OCI-M2 (cell line): ENCODE results near the gene VKORC1L1.
A peak's percentile ranks its signal among the peaks of the same experiment; 100 is the strongest.
"Not testable (repeated sequence)": the region's sequence is repeated elsewhere in the genome, so short reads cannot be mapped to it uniquely, and the experiment has no call there.

Experiments used
- DNase-seq: peaks from one replicate; lab custom pipeline; 2025; ENCODE audit not compliant: unreplicated experiment; lab: John Stamatoyannopoulos, UW

VKORC1L1 gene

DNA sequence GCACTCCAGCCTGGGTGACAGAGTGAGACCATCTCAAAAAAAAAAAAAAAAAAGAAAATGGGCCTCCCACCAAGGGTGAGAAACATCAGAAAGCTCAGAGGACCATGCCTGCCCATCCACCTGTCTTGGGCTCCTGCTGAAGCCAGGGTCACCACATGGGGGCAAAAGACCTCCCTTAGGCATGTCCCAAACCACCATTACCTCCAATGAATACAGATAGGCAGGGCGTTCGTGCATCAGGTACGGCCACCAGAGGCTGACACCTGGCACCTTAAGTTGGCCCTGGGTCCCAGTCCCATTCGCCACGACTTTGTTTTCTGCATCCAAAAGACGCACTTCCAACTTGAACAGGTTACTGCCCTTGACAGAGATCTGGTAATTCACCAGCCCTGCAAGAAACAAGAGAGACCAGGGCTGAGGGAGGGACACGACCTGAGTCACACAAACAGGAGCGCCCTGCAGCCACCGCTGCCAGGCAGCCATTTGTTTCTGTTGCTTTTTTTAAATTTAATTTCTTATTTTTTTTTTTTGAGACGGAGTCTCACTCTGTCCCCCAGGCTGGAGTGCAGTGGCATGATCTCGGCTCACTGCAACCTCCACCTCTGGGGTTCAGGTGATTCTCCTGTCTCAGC is 103.1 kb downstream of the VKORC1L1 start:
- no peak for DNase-seq

DNA sequence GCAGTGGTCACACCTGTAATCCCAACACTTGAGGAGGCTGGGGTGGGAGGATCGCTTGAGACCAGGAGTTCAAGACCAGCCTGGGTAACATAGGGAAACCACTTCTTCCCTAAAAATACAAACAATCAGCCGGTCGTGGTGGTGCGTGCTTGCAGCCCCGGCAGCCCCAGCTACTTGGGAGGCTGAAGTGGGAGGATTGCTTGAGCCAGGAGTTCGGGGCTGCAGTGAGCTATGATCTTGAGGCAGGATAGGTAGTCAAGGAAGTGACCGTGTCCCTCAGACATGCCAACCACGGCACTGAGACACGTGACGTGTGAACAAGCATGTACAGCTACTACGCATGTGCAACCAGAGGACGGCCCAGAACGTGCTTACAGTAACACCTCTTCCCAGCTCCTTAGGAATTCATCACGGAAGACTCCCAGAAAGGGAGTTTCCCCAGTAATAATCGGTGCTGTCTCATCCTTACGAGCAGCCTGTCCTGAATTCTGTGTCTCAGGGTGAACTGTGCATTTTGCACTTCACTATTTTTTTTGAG is 103.9 kb downstream of the VKORC1L1 start:
- DNase-seq = no peak

DNA sequence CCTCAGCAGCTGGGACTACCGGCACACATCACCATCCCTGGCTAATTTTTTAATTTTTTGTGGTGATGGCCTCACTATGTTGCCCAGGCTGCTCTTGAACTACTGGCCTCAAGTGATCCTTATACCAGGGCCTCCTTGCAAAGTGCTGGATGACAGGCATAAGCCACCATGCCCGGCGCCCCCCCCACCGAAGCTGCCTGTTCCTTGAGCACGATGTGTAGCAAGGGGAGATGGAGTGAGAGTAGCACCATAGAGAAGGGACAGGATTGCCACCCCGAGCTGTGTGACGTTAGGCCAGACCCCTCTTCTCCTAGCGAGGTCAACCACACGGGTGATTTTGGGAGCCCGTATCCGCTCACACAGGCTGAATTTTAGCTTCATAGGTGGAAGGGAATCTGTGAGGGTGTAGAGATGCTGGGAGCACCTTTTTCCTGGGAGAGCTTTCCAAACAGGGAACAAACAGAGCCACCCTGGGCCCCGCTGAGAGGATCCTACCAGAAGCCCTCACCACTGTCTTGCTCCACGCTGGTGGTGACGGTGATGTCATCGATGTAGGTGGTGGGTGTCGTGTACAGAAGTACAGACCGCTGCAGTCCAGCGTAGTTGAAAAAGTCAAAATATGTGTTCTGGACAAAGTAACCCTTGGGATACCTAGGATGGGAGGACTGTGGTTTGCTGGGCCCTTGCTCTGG is 106.2 kb downstream of the VKORC1L1 start:
- no peak for DNase-seq

DNA sequence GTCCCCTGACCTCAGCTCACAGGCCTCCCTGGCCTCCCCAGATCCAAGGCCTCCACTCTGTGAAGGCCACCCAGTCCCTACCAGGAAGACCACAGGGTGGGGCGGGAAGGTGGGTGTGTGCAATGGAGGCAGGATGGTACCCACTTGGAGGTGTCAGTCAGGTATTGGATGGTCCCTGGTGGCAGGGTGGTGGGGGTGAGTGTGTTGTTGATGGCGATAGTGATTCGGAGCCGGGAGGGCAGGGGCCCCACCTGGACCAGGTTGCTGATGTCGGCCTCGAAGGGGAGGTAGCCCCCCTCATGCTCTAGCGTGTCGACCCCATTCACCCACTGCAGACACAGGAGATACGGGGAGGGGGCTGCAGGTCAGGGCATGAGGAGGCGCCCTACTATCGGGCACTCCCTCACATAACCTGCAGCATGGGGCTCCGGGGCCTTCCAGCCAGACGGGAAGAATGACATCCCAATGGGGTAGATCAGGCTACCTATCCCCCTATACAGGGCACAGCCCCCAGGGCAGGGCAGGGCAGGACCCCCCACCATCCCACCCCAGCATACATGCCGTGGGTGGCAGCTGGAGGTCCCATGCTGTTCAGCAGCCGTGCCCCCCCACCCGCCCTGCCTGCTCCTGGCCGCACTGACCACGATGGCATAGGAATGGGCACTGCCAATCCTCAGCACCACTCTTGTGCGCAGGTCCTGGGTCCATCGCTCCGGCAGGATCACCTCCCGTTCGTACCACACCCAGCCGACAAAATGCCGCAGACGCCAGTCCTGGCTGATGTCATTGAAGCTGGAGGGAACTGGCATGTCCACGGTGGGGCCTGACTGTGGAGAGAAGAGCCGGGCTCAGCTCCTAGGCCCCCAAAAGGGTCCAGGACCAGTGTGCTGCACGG is 107.0 kb downstream of the VKORC1L1 start:
- no peak for DNase-seq

DNA sequence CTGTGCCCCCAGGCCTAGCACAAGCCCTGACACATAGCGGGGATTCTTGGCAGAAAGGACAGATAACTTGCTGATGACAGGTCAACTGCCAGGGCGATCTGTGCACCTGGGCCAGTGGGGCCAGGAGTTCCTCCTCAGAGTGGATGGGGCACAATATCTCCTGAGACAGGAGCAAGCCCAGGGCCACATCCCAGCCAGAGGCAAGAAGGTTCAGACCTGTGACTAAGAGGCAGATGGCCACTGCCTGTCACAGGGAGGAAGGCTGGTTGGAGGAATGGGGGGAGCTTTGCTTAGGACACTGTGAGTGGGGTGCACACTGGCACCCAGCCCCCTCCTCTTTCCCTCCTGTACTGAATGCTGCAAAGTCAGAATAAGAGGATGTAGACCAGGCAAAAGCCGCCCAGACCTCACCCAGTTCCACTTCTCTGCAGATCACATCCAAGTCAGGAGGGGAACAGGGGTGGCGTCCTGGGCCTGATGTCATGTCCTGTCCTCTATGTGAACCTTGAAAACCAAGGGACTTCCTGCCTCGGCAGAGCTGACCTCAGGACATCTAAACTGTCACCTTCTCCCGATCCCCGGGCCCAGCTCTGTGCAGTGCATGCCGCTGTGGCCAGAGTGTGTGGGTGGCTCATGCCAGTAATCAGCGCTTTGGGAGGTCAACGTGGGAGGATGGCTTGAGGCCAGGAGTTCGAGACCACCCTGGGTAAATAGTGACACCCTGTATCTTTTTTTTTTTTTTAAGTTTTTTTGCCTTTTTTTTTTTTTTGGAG is 107.8 kb downstream of the VKORC1L1 start:
- no peak for DNase-seq

DNA sequence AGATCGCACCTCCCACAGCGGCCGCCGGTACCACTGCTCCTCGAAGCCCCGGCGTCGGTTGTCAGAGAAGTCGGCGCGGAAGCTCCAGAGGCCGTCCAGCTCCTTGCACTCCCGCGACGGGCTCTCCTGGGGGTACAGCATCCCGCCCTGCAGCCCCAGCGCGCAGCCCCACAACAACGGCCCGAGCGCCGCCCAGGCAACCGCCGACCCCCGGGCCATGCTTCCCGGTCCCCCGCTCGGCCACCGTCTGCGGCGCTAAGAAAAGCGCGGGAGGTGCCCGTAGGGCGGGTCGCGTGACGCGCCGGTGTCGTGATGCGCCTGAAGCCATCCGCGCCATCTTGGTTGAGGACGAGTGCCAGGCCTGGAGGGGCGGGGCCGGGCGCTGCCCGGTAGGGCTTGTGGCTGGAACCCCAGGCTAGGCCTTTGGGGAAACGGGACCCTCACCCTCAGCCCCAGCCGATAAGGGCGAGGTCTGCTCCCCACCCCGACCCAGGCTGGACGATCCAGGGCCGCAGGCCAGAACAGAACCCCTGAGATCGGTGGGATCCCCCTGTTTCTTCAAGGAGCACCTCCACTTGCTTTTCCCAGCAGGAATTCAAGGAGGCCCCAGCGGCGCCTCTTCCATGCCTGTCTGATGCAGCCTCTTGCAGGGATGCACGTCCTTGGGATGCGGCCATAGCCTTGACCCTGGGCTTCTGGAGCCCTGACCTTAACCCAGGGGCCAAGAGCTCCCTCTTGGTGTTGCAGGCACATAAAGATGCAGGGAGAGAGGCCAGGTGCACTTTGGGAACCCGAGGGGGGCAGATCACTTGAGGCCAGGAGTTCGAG is 109.3 kb downstream of the VKORC1L1 start, which contains the start of gene GUSB:
TSS of gene GUSB (minus strand) at position 249 of the 828 bp plus-strand sequence. CDS start at position 219, 30 bp downstream.
- DNase-seq = peak; percentile 26

DNA sequence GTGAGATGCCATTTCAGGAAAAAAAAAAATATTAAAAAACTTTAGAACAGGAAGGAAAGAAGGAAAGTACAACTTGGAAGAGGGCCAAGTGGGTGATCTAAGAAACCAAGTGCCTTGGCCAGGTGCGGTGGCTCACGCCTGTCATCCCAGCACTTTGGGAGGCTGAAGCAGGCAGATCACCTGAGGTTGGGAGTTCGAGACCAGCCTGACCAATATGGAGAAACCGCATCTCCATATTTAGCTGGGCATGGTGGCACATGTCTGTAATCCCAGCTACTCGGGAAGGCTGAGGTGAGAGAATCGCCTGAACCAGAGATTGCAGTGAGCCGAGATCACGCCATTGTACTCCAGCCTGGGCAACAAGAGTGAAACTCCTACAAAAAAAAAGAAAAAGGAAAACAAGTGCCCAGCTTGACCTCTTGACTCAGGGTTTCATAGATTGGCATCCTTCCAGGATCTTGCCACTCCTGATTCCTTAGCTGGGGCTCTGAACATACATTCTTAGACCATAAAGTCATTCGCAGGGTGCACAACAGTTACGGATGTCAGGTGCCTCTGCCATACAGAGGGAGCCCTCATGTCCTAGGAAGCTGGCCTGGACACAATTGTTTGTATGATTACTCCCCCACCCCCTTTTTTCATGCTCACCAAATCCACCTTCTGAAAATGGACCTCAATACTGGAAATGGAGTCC is 111.2 kb downstream of the VKORC1L1 start:
- DNase-seq = no peak

DNA sequence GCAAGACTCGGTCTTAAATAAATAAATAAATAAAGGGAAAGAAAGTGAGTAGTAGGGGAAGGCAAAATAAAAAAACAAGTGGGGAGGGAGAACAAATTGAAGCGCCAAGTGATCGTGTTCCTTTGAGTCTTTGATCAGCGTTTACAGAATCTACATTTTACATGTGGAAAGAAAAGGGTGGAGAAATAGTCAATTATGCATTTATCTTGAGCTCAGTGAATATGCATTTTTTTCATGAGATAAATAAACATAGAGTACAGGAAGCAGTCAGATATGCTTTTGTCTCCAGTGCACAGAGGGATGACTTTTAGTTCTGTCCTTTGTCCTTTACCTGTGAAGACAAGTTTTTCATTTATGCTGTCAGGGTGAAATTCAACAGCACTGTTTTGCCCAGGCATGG is 115.2 kb downstream of the VKORC1L1 start:
- DNase-seq = no peak

DNA sequence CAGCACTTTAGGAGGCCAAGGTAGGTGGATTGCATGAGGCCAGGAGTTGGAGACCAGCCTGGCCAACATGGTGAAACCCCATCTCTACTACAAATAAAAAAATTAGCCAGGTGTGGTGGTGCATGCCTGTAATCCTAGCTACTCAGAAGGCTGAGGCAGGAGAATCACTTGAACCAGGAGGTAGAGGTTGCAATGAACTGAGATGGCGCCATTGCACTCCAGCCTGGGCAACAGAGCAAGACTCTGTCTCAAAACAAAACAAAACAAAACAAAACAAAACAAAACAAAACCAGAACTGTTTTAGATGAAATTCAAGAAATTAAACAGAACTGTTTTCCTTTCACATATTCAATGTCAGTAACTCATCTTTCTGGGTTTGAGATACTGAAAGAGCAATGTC is 115.6 kb downstream of the VKORC1L1 start:
- not testable (repeated sequence) for DNase-seq

DNA sequence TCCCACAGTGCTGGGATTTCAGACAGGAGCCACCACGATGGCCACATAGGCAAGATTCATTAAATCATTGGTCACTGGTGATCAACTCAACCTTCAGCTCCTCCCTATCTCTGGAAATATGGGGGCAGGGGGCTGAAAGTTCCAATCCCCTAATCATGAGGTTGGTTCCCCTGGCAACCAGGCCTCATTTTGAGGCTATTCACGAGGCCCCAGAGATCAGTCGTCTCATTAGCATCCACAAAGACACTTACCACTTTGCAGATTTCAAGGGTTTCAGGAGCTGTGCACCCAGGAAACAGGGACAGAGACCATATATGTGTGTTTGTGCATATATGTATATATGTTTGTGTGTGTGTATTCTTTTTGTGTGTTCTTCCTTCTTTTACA is 116.8 kb downstream of the VKORC1L1 start:
- no peak for DNase-seq

DNA sequence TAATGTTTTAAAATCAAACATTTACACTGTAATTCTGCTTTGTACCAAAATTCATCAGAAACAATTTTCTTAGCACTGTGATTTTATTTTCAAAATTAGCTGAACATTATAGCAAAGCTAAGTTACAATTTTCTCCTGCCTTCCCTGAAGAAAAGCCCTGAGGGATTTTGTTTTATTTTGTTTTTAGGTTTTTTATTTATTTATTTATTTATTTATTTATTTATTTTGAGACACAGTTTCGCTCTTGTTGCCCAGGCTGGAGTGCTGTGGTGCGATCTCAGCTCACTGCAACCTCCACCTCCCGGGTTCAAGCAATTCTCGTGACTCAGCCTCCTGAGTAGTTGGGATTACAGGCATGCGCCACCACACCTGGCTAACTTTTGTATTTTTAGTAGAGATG is 119.0 kb downstream of the VKORC1L1 start:
- not testable (repeated sequence) for DNase-seq

DNA sequence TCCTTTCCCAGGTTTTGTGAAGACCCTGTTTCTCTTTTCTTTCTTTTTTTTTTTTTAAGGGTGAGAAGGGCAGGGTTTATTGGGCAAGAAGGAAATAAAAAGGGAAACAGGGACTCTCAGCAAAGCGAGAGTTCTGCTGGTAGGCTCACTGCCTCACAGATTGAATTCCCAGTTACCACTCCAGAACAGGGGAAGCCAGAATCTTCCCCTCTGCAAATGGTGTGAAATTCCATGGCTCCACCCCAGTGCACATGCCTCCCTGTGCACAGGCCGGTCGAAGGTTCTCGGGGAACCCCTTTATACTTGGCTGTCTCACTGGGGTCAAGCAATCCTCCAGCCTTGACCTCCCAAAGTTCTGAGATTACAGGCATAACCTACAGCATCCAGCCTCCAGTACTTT is 119.7 kb downstream of the VKORC1L1 start:
- DNase-seq = no peak

DNA sequence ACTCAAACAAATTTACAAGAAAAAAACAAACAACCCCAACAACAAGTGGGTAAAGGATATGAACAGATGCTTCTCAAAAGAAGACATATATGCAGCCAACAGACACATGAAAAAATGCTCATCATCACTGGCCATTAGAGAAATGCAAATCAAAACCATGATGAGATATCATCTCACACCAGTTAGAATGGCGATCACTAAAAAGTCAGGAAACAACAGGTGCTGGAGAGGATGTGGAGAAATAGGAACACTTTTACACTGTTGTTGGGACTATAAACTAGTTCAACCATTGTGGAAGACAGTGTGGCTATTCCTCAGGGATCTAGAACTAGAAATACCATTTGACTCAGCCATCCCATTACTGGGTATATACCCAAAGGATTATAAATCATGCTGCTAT is 122.1 kb downstream of the VKORC1L1 start:
- not testable (repeated sequence) for DNase-seq

DNA sequence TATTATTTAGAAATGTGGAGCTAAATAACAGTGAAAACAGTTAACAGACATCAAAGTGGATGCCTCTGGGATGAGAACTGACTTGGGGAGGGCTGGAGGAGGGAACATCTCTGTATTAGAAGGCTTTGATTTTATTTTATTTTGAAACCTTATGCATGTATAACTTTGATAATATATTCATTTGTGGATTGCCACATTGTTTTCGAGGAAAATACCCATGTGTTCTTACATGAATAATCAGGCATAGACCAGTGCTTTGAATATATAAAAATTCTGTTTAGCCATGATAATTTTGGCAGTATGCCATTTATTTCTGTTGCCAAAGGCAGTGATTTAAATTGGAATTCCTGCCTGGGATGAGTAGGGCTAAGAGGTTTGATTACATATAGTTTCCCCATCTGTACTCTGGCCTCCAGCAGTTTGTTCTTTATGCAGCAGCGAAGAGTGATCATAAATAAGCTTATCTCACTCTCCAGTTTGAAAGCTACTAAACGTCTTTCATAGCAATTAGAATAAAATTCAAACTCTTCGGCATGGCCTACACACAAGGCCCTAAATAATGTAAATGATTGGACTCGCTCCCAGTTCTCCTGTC is 128.0 kb downstream of the VKORC1L1 start:
- DNase-seq = not testable (repeated sequence)

DNA sequence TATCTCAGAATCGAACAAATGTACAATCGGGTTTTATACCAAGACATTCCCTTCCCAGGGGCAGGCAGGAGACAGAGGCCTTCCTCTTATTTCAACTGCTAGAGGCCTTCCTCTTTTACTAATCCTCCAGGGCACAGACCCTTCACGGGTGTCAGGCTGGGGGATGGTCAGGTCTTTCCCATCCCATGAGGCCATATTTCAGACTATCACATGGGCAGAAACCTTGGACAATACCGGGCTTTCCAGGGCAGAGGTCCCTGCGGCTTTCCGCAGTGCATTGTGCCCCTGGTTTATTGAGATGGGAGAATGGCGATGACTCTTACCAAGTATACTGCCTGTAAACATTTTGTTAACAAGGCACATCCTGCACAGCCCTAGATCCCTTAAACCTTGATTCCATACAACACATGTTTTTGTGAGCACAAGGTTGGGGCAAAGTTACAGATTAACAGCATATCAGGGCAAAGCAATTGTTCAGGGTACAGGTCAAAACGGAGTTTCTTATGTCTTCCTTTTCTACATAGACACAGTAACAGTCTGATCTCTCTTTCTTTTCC is 132.3 kb downstream of the VKORC1L1 start:
- not testable (repeated sequence) for DNase-seq

DNA sequence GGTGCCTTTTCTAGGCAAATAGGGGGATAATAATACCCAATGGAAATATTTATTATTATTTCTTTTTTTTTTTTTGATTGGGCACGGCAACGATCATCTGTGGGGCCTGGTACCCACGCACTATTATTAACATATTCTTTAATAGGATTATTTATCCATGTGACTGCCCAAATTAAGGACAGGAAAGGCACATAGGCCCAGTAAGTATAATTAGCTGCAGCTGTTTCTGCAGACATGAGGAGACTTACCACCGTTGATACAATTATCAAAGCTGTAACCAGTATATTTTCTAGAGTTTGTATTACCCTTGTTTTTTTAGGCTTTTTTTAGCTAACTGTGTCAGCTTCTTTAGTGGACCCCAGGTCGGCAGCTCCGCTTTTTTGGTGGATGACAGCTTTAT is 134.4 kb downstream of the VKORC1L1 start:
- DNase-seq = no peak
